ENCODE measurements around the gene NEK10. TPM values are rescaled to one million over a fixed set of nuclear protein-coding genes. Genes with fewer than 3 reads are reported as not detected.
A peak's percentile ranks its signal among the peaks of the same experiment; 100 is the strongest.
"Not testable (repeated sequence)": the region's sequence is repeated elsewhere in the genome, so short reads cannot be mapped to it uniquely, and the experiment has no call there.

The NEK10 gene
- total RNA-seq, 1 donor from 2014 or later, result 0.67 TPM

- no peak for TF ChIP-seq CTCF (IDR thresholded peaks at IDR 0.05; ENCODE audit: insufficient read depth, low read length, poor library complexity, severe bottlenecking)
- Histone ChIP-seq H3K4me3 (ENCODE audit: low read depth, low read length) (no peak overlapping the region), H3K36me3 (ENCODE audit: control insufficient read depth, insufficient read depth, low read length) (no peaks in the 10 kb centered on the region), H3K27me3 (ENCODE audit: control insufficient read depth, insufficient read depth, low read length) (no peaks in the 10 kb centered on the region)
- DNase-seq (ENCODE audit: low read depth), result no peak
Observed at GRCh38 chr3:27315003-27315402, 54.2 kb downstream of the NEK10 start.

- DNase-seq (ENCODE audit: low read depth), result peak; percentile 19
- peak; percentile 57 for TF ChIP-seq CTCF (IDR thresholded peaks at IDR 0.05; ENCODE audit: insufficient read depth, low read length, poor library complexity, severe bottlenecking)
Observed at GRCh38 chr3:27312044-27312668, 57.0 kb downstream of the NEK10 start.

GRCh38 chr3:27311400-27311799, 57.8 kb downstream of the NEK10 start:
- peak; percentile 75 for DNase-seq (ENCODE audit: low read depth)
- Histone ChIP-seq H3K36me3 (ENCODE audit: control insufficient read depth, insufficient read depth, low read length) (no peaks in the 10 kb centered on the region), H3K4me3 (ENCODE audit: low read depth, low read length) (no peak overlapping the region), H3K27me3 (ENCODE audit: control insufficient read depth, insufficient read depth, low read length) (no peaks in the 10 kb centered on the region)
- no peak for TF ChIP-seq CTCF (IDR thresholded peaks at IDR 0.05; ENCODE audit: insufficient read depth, low read length, poor library complexity, severe bottlenecking)

More at GRCh38 chr3:27312044-27312668, 57.0 kb downstream of the NEK10 start:
- Histone ChIP-seq H3K4me3 (ENCODE audit: low read depth, low read length) (no peak overlapping the region), H3K36me3 (ENCODE audit: control insufficient read depth, insufficient read depth, low read length) (no peaks in the 10 kb centered on the region), H3K27me3 (ENCODE audit: control insufficient read depth, insufficient read depth, low read length) (no peaks in the 10 kb centered on the region)

GRCh38 chr3:27310688-27311087, 58.5 kb downstream of the NEK10 start:
- no peak for DNase-seq (ENCODE audit: low read depth)
- TF ChIP-seq CTCF (IDR thresholded peaks at IDR 0.05; ENCODE audit: insufficient read depth, low read length, poor library complexity, severe bottlenecking), result no peak
- Histone ChIP-seq H3K36me3 (ENCODE audit: control insufficient read depth, insufficient read depth, low read length) (no peaks in the 10 kb centered on the region), H3K4me3 (ENCODE audit: low read depth, low read length) (no peak overlapping the region), H3K27me3 (ENCODE audit: control insufficient read depth, insufficient read depth, low read length) (no peaks in the 10 kb centered on the region)

- no peak for TF ChIP-seq CTCF (IDR thresholded peaks at IDR 0.05; ENCODE audit: insufficient read depth, low read length, poor library complexity, severe bottlenecking)
- DNase-seq (ENCODE audit: low read depth), result no peak
- H3K36me3 ChIP-seq (ENCODE audit: control insufficient read depth, insufficient read depth, low read length), result no peaks in the 10 kb centered on the region
- H3K4me3 ChIP-seq (ENCODE audit: low read depth, low read length), result no peak overlapping the region
- no peaks in the 10 kb centered on the region for H3K27me3 ChIP-seq (ENCODE audit: control insufficient read depth, insufficient read depth, low read length)
Observed at GRCh38 chr3:27307566-27307965, 61.6 kb downstream of the NEK10 start.

- H3K27me3 ChIP-seq (ENCODE audit: control insufficient read depth, insufficient read depth, low read length), result no peaks in the 10 kb centered on the region
- no peak overlapping the region for H3K4me3 ChIP-seq (ENCODE audit: low read depth, low read length)
- no peak for TF ChIP-seq CTCF (IDR thresholded peaks at IDR 0.05; ENCODE audit: insufficient read depth, low read length, poor library complexity, severe bottlenecking)
- no peak for DNase-seq (ENCODE audit: low read depth)
- no peaks in the 10 kb centered on the region for H3K36me3 ChIP-seq (ENCODE audit: control insufficient read depth, insufficient read depth, low read length)
Observed at GRCh38 chr3:27302891-27303290, 66.3 kb downstream of the NEK10 start.

- not testable (repeated sequence) for H3K36me3 ChIP-seq (ENCODE audit: control insufficient read depth, insufficient read depth, low read length); H3K27me3 ChIP-seq (ENCODE audit: control insufficient read depth, insufficient read depth, low read length); DNase-seq (ENCODE audit: low read depth); H3K4me3 ChIP-seq (ENCODE audit: low read depth, low read length)
Observed at GRCh38 chr3:27298981-27299380, 70.2 kb downstream of the NEK10 start.
